Measurements from ENCODE around the gene C1QL2.

The C1QL2 gene

DNA sequence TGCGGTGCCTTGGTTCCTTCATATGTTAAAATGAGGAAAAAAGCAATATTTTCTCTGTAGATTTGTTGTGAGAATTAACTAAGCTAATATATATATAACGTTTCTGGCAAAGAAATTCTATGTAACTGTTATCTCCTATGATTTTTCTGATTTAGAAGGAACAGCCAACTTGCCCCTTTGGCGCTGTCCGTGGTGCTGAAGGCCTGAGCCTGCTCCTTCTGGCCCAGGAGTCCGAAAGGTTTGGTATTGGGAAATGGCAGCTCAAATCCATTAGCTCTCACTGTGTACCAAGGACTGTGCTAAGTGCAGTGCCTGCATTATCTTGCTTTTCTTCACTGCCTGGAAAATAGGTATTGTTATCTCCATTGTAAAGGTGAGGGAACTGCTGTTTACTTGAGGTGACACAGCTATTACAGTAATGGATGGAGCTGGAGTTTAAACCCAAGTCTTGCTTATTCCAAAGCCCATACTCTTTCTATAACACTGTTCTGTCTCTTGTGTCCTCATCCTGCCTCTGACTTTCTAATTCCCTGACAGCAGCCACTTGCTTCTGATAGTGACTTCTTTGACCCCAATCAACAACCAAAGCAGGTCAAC, 52.2 kb downstream of the C1QL2 start:
- no peak for DNase-seq (ENCODE audit: low read depth)
